Measurements from ENCODE around the gene VANGL1. TPM values are rescaled to one million over a fixed set of nuclear protein-coding genes. Genes with fewer than 3 reads are reported as not detected.

Gene VANGL1
- total RNA-seq, 1 donor from 2014 or later: 9.5 TPM

Other genes with a start within 250 kb of the VANGL1 start
- not detected in 2 replicates for gene CASQ2, start 126.7 kb downstream of the VANGL1 start, total RNA-seq
- gene NHLH2, start 199.2 kb downstream of the VANGL1 start, total RNA-seq: not detected in 2 replicates